ENCODE measurements around the gene ARHGAP44.

DNA sequence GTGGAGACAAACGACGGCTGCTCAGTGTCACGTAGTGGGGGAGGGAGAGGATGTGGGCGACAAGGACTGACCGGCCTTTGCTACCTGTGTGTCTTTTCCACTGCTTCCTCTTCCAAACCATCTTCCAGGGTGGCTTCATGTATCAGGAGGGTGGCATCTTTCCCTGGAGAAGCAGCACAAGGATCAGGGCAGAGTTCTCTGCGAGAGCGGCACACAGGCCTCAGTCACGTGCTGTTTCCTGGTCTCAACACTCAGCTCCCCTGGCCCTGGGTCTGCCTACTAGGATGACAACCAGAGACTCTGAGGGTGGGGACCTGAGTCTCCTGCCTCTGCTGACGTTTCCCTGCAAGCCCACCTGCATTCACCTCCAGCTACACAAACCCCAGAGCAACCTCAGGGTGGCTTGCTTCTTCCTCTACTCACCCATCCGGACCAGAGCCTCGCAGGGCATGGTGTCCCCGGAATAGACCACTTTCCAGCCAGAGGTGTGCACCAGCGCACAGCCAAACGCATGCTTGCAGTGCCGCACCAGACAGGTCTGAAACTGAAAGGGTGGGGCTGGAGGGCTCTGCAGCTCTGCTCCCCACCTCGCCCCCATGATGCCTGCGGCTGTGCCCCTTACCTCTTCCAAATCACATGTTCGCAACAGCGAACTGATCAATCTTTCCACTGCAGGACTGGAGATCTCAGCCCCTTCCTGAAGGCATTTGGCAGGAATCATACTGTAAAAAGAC is 205.2 kb downstream of the ARHGAP44 start:
- TF ChIP-seq SP1 (IDR thresholded peaks at IDR 0.05; ENCODE audit: low read depth) (no peak), SRF (IDR thresholded peaks at IDR 0.05; ENCODE audit: low read depth) (no peak), FOSL1 (IDR thresholded peaks at IDR 0.05; ENCODE audit: low read depth) (no peak), RAD21 (IDR thresholded peaks at IDR 0.05; ENCODE audit: low read depth) (no peak), EZH2phosphoT487 (IDR thresholded peaks at IDR 0.05; ENCODE audit: borderline replicate concordance) (no peak)
- TF ChIP-seq, protein P1, sequence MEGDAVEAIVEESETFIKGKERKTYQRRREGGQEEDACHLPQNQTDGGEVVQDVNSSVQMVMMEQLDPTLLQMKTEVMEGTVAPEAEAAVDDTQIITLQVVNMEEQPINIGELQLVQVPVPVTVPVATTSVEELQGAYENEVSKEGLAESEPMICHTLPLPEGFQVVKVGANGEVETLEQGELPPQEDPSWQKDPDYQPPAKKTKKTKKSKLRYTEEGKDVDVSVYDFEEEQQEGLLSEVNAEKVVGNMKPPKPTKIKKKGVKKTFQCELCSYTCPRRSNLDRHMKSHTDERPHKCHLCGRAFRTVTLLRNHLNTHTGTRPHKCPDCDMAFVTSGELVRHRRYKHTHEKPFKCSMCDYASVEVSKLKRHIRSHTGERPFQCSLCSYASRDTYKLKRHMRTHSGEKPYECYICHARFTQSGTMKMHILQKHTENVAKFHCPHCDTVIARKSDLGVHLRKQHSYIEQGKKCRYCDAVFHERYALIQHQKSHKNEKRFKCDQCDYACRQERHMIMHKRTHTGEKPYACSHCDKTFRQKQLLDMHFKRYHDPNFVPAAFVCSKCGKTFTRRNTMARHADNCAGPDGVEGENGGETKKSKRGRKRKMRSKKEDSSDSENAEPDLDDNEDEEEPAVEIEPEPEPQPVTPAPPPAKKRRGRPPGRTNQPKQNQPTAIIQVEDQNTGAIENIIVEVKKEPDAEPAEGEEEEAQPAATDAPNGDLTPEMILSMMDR (IDR thresholded peaks at IDR 0.05 in 2 of 3, conservative IDR thresholded peaks at IDR 0.05 in 1 of 3; ENCODE audit: borderline replicate concordance in 1 of 3, insufficient read depth in 1 of 3, low read depth in 2 of 3, low read length in 2 of 3), result no peak
- TF ChIP-seq, protein P2, sequence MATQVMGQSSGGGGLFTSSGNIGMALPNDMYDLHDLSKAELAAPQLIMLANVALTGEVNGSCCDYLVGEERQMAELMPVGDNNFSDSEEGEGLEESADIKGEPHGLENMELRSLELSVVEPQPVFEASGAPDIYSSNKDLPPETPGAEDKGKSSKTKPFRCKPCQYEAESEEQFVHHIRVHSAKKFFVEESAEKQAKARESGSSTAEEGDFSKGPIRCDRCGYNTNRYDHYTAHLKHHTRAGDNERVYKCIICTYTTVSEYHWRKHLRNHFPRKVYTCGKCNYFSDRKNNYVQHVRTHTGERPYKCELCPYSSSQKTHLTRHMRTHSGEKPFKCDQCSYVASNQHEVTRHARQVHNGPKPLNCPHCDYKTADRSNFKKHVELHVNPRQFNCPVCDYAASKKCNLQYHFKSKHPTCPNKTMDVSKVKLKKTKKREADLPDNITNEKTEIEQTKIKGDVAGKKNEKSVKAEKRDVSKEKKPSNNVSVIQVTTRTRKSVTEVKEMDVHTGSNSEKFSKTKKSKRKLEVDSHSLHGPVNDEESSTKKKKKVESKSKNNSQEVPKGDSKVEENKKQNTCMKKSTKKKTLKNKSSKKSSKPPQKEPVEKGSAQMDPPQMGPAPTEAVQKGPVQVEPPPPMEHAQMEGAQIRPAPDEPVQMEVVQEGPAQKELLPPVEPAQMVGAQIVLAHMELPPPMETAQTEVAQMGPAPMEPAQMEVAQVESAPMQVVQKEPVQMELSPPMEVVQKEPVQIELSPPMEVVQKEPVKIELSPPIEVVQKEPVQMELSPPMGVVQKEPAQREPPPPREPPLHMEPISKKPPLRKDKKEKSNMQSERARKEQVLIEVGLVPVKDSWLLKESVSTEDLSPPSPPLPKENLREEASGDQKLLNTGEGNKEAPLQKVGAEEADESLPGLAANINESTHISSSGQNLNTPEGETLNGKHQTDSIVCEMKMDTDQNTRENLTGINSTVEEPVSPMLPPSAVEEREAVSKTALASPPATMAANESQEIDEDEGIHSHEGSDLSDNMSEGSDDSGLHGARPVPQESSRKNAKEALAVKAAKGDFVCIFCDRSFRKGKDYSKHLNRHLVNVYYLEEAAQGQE (IDR thresholded peaks at IDR 0.05; ENCODE audit: low read depth), result no peak
